GM21526 (cell line): ENCODE results near the gene MAGI2.

Source experiments
- ATAC-seq: cut with Tn5 transposase; IDR thresholded peaks from one replicate; pipeline ENCODE4 v1.9.1; 2021; ENCODE audit warnings: moderate library complexity; ENCODE audit not compliant: unreplicated experiment, low FRiP score

MAGI2 gene

GRCh38 chr7:78765943-78766729 is 687.3 kb downstream of the MAGI2 start:
- ATAC-seq: no peak

GRCh38 chr7:78764571-78764970 is 688.9 kb downstream of the MAGI2 start:
- ATAC-seq: no peak

- no peak for ATAC-seq
Measured at GRCh38 chr7:78762625-78763024, 690.8 kb downstream of the MAGI2 start.

- no peak for ATAC-seq
Measured at GRCh38 chr7:78760620-78761355, 692.7 kb downstream of the MAGI2 start.

- ATAC-seq: no peak
Measured at GRCh38 chr7:78752554-78752953, 700.9 kb downstream of the MAGI2 start.

GRCh38 chr7:78751253-78751652 is 702.2 kb downstream of the MAGI2 start:
- ATAC-seq: no peak

GRCh38 chr7:78749052-78749746 is 704.3 kb downstream of the MAGI2 start:
- no peak for ATAC-seq

- no peak for ATAC-seq
Measured at GRCh38 chr7:78747592-78747991, 705.9 kb downstream of the MAGI2 start.

- no peak for ATAC-seq
Measured at GRCh38 chr7:78746301-78746700, 707.2 kb downstream of the MAGI2 start.

- ATAC-seq: no peak
Measured at GRCh38 chr7:78742694-78743093, 710.8 kb downstream of the MAGI2 start.

GRCh38 chr7:78736548-78736947 is 716.9 kb downstream of the MAGI2 start:
- no peak for ATAC-seq

- no peak for ATAC-seq
Measured at GRCh38 chr7:78734626-78735025, 718.8 kb downstream of the MAGI2 start.

GRCh38 chr7:78720066-78720465 is 733.4 kb downstream of the MAGI2 start:
- ATAC-seq: no peak

- no peak for ATAC-seq
Measured at GRCh38 chr7:78718212-78718611, 735.3 kb downstream of the MAGI2 start.

GRCh38 chr7:78716876-78717275 is 736.6 kb downstream of the MAGI2 start:
- ATAC-seq: no peak

- ATAC-seq: no peak
Measured at GRCh38 chr7:78714356-78714755, 739.1 kb downstream of the MAGI2 start.

- no peak for ATAC-seq
Measured at GRCh38 chr7:78712111-78712510, 741.4 kb downstream of the MAGI2 start.

GRCh38 chr7:78709658-78710057 is 743.8 kb downstream of the MAGI2 start:
- ATAC-seq: no peak

GRCh38 chr7:78704504-78704903 is 749.0 kb downstream of the MAGI2 start:
- no peak for ATAC-seq

- ATAC-seq: no peak
Measured at GRCh38 chr7:78703391-78703790, 750.1 kb downstream of the MAGI2 start.

- ATAC-seq: no peak
Measured at GRCh38 chr7:78702770-78703169, 750.7 kb downstream of the MAGI2 start.
